GM21423 (cell line): ENCODE results near the gene VPS50.

Experiments
- ATAC-seq: cut with Tn5 transposase; IDR thresholded peaks from one replicate; pipeline ENCODE4 v1.9.1; 2021; ENCODE audit warnings: mild to moderate bottlenecking, moderate library complexity; ENCODE audit not compliant: unreplicated experiment

Gene VPS50

DNA sequence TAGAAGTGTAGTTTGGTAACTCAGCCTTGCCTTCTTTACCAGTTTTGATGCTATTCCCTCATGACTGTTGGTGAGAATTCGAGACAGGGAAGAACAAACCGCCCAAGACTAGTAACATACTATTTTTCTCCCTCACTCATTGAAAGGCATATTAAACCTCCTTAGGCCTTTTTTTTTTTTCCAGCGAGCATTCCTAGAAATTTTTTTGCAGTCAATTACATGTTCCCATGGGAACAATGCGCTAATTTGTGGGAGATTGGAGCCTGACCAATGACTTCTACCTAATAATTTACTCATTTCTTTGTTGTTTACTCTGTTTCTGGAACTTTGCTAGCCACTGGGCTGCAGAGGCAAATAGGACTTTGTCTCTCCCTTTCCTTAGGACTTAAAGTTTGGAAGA is 6.0 kb downstream of the VPS50 start:
- no peak for ATAC-seq

DNA sequence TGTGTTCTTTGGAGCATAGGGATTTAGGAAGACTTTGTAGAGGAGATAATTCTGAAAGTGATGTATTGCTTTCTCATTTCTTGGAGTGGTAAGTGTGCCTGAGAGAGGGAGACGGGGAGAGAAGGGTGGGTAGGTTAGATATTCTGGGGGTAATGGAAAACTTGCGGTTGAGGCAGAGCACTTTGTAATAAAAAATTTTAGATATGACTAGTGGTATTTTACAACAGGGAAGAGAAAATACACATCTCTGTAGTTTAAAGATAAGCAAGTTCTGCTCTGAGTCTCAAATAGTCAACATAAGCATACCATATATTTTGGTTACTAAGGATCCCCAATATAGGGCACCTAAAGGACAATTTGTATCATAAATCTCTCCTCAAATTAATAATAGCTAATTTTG is 6.6 kb downstream of the VPS50 start:
- ATAC-seq: no peak

DNA sequence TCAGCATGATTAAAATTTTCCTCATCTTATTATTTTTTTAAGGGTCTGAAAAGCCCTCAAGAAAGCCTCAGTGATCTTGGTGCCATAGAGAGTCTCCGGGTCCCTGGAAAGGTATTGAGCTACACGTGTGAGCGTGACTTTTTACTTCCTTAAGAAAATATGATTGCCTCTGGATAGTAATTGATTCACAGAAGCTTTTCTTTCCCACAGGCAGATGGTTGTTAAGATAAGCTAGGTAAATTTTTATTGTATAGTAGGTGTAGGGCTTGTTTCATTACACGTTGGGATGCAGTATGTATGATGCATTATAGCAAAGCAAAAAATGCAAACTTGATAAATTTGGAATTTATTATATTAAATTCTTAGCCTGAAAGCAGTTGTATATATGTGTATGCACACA is 7.7 kb downstream of the VPS50 start:
- ATAC-seq: no peak

GRCh38 chr7:93242106-93242505 is 9.9 kb downstream of the VPS50 start:
- no peak for ATAC-seq

- no peak for ATAC-seq
Measured at GRCh38 chr7:93245525-93246432, 13.6 kb downstream of the VPS50 start.

- no peak for ATAC-seq
Measured at GRCh38 chr7:93249491-93250148, 17.5 kb downstream of the VPS50 start.

- ATAC-seq: no peak
Measured at GRCh38 chr7:93258661-93259060, 26.5 kb downstream of the VPS50 start.

- no peak for ATAC-seq
Measured at GRCh38 chr7:93262535-93262934, 30.4 kb downstream of the VPS50 start.

GRCh38 chr7:93265220-93265619 is 33.1 kb downstream of the VPS50 start:
- ATAC-seq: no peak

- no peak for ATAC-seq
Measured at GRCh38 chr7:93279541-93279940, 47.4 kb downstream of the VPS50 start.

DNA sequence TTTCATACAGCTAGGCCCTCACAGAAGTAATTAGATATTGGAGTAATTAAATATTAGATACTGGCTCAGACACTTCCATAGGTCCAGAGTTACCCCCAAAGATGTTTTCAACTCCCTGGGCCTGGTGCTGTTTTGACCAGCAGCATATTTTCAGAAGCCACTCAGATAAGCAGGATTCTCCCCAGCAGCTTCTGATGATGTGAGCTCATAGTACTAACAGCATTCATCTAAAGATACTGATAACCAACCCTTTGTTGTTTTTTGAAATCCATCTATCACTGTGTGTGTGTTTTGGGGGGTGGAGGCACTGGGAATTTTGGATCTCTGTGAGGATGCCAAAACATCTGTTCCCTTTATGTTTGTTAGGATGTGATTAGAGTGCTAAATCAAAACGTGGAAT is 52.7 kb downstream of the VPS50 start:
- ATAC-seq: no peak

GRCh38 chr7:93293229-93293628 is 61.1 kb downstream of the VPS50 start:
- no peak for ATAC-seq

GRCh38 chr7:93298206-93298605 is 66.0 kb downstream of the VPS50 start:
- no peak for ATAC-seq

DNA sequence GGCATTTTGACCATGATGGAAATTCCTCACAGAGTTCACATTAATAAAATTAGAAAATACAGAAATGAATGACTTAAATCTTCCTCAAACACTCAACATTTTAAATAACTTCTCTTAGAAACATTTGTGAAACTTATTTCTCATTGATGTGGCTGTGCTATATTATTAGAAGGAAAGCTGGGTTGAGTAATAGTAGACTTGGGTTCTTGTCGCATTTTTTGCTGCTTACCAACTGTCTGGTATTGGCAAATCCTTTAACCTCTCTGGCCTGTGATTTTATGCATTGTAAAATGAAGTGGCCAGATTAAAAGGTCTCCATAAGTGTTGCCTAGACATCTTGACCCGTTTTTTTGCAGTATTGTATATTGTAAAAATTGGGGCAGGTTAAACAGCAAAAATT is 66.5 kb downstream of the VPS50 start:
- no peak for ATAC-seq

- ATAC-seq: no peak
Measured at GRCh38 chr7:93301736-93302135, 69.6 kb downstream of the VPS50 start.

- ATAC-seq: no peak
Measured at GRCh38 chr7:93307131-93307660, 75.0 kb downstream of the VPS50 start.

GRCh38 chr7:93307943-93308342 is 75.8 kb downstream of the VPS50 start:
- ATAC-seq: no peak

- ATAC-seq: no peak
Measured at GRCh38 chr7:93310346-93310745, 78.2 kb downstream of the VPS50 start.

GRCh38 chr7:93314449-93314848 is 82.3 kb downstream of the VPS50 start:
- no peak for ATAC-seq

- no peak for ATAC-seq
Measured at GRCh38 chr7:93315896-93316295, 83.7 kb downstream of the VPS50 start.

GRCh38 chr7:93316730-93317129 is 84.6 kb downstream of the VPS50 start:
- no peak for ATAC-seq

DNA sequence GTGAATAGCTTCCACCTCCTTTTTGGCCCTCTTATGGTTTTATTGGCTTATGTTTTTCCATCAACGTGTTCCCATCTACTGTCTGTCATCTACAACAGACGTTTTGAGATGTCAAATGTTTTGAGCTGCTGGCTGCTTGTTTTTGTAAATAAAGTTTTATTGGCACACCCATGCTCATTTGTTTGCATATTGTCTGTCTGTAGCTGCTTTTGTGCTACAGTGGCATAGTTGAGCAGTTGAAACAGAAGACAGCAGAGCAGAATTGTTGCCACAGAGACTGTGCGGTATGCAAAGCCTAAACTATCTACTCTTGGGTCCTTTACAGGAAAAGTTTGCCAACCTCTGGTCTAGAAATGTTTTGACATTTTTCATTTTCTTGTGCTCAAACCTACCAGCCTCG is 88.7 kb downstream of the VPS50 start:
- ATAC-seq: no peak
